PFSK-1 (cell line): Measurements from ENCODE around the gene CPXM1.

Experiments
- POLR2AphosphoS5 ChIP-seq: IDR thresholded peaks from 2 replicates; pipeline ENCODE4 v1.6.1; 2012; ENCODE audit warnings: low read depth, mild to moderate bottlenecking, control low read depth, low read length, moderate library complexity
- SIN3A ChIP-seq: IDR thresholded peaks from 2 replicates; pipeline ENCODE4 v1.6.1; 2012; ENCODE audit warnings: mild to moderate bottlenecking, low read length, moderate library complexity, borderline replicate concordance; ENCODE audit not compliant: insufficient read depth
- TAF1 ChIP-seq: IDR thresholded peaks from 2 replicates; pipeline ENCODE4 v1.6.1; 2012; ENCODE audit warnings: low read length, control low read depth, borderline replicate concordance; ENCODE audit not compliant: insufficient read depth
- TF ChIP-seq, protein P1 (sequence below), 2 experiments: IDR thresholded peaks; 2 replicates each; pipeline versions ENCODE4 v1.6.1 to v1.8.0; 2011 to 2012; ENCODE audit warnings: low read depth in 2 of 2, low read length in 2 of 2, control low read depth in 1 of 2, inconsistent platforms in 1 of 2, mild to moderate bottlenecking in 1 of 2, moderate library complexity in 1 of 2; ENCODE audit not compliant: insufficient read depth in 1 of 2

DNA sequence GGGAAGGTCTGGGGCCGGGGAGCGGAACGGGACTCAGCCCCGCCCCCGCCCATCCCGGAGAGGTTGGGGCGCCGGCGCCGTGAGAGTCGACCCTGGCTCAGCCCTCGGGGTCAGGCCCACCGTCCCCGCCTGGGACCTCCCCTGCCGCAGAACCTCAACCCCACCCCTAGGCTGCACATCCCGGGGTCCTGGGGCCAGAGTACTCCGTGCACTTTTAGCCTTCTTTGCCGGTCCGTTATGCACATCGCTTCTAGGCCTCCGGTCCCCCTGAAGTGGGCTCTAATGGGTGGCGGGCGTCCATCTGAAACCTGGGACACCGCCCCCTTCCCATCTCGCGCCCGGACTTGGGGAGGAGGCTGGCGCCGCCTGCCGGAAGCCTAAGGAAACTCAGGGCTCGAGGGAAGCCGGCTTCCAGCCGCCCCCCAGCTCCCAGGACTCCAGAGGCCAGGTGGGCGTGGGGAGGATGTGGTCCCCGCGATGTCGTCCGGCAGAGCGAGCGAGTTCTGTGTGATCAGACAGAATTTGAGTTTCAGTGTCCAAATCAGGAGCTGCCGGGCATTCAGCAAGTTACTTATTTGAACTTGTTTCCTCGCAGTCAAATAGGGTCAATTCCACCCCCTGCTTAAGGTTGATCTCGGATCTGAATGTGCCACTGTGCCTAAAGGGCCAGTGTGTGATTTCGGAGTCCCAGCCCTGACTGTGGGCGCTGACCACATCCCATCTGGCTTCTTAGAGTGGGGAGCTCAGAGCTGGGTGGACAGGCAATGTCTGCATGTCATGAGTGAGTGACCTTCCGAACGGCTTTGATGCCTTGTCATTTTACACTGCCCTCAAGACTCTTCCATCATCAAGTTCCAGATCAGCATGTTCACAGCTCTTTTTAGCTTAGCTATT, 47.6 kb downstream of the CPXM1 start:
- TF ChIP-seq SIN3A: peak; percentile 64; the same call in 1 of the 2 replicates
- no peak for TF ChIP-seq POLR2AphosphoS5
- TF ChIP-seq, protein P1, sequence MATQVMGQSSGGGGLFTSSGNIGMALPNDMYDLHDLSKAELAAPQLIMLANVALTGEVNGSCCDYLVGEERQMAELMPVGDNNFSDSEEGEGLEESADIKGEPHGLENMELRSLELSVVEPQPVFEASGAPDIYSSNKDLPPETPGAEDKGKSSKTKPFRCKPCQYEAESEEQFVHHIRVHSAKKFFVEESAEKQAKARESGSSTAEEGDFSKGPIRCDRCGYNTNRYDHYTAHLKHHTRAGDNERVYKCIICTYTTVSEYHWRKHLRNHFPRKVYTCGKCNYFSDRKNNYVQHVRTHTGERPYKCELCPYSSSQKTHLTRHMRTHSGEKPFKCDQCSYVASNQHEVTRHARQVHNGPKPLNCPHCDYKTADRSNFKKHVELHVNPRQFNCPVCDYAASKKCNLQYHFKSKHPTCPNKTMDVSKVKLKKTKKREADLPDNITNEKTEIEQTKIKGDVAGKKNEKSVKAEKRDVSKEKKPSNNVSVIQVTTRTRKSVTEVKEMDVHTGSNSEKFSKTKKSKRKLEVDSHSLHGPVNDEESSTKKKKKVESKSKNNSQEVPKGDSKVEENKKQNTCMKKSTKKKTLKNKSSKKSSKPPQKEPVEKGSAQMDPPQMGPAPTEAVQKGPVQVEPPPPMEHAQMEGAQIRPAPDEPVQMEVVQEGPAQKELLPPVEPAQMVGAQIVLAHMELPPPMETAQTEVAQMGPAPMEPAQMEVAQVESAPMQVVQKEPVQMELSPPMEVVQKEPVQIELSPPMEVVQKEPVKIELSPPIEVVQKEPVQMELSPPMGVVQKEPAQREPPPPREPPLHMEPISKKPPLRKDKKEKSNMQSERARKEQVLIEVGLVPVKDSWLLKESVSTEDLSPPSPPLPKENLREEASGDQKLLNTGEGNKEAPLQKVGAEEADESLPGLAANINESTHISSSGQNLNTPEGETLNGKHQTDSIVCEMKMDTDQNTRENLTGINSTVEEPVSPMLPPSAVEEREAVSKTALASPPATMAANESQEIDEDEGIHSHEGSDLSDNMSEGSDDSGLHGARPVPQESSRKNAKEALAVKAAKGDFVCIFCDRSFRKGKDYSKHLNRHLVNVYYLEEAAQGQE (IDR thresholded peaks at IDR 0.05; ENCODE audit: insufficient read depth in 1 of 2, low read depth in 2 of 2, low read length in 2 of 2): no peak
- TF ChIP-seq TAF1: no peak
